Karpas-422 (cell line): Measurements from ENCODE around the gene ZNF579. TPM values are rescaled to one million over a fixed set of nuclear protein-coding genes. Genes with fewer than 3 reads are reported as not detected.

Experiments used
- DNase-seq: peaks from one replicate; pipeline ENCODE4 v3.0.0-alpha.2; 2015
- H2AFZ ChIP-seq: fragments of 200-600 bp; sonication (generic); 2 replicates; pipeline ENCODE4 v1.6.1; 2014; ENCODE audit warnings: antibody characterized with exemption, low read length, mixed read lengths
- H3K27ac ChIP-seq: fragments of 200-600 bp; sonication (generic); 2 replicates; pipeline ENCODE4 v1.5.1; 2014; ENCODE audit warnings: mild to moderate bottlenecking, low read length, moderate library complexity
- H3K27me3 ChIP-seq: fragments of 200-600 bp; sonication (generic); 2 replicates; pipeline ENCODE4 v1.6.1; 2014; ENCODE audit warnings: low read length, mixed read lengths
- H3K36me3 ChIP-seq: fragments of 200-600 bp; sonication (generic); 2 replicates; pipeline ENCODE4 v1.6.1; 2014; ENCODE audit warnings: low read length, mixed read lengths; ENCODE audit not compliant: insufficient read depth
- H3K4me1 ChIP-seq: fragments of 200-600 bp; sonication (generic); 2 replicates; pipeline ENCODE4 v1.6.1; 2014; ENCODE audit warnings: mild to moderate bottlenecking, low read length, mixed read lengths
- H3K4me2 ChIP-seq: fragments of 200-600 bp; sonication (generic); 2 replicates; pipeline ENCODE4 v1.6.1; 2014; ENCODE audit warnings: low read length, low read depth, mild to moderate bottlenecking; ENCODE audit not compliant: poor library complexity, severe bottlenecking
- H3K4me3 ChIP-seq: fragments of 200-600 bp; sonication (generic); 2 replicates; pipeline ENCODE4 v1.5.1; 2014; ENCODE audit warnings: mild to moderate bottlenecking, antibody characterized with exemption, low read length, mixed read lengths
- H3K79me2 ChIP-seq: fragments of 200-600 bp; sonication (generic); 2 replicates; pipeline ENCODE4 v1.6.1; 2014; ENCODE audit warnings: mild to moderate bottlenecking, low read length, mixed read lengths
- H3K9ac ChIP-seq: fragments of 200-600 bp; sonication (generic); 2 replicates; pipeline ENCODE4 v1.6.0; 2014; ENCODE audit warnings: low read length
- H3K9me2 ChIP-seq: fragments of 200-600 bp; sonication (generic), shearing (Covaris generic); replicated peaks from 2 replicates; pipeline ENCODE4 v1.6.0; 2014; ENCODE audit warnings: mild to moderate bottlenecking, low read length, moderate library complexity; ENCODE audit not compliant: insufficient read depth
- H3K9me3 ChIP-seq: fragments of 300-700, 200-600 bp; sonication (generic); 2 replicates; pipeline ENCODE4 v1.6.1; 2014; ENCODE audit warnings: low read length, mixed read lengths
- H4K20me1 ChIP-seq: fragments of 200-600 bp; sonication (generic); 2 replicates; pipeline ENCODE4 v1.6.1; 2014; ENCODE audit warnings: mild to moderate bottlenecking, antibody characterized with exemption, low read length, low read depth; ENCODE audit not compliant: insufficient read depth
- total RNA-seq: library from RNA; depleted of rRNA; stranded (reverse); fragments of >200 nt; shearing (Covaris generic); gene quantifications from 2 replicates; pipeline ENCODE4 v1.2.3, GENCODE V29; 2014; ENCODE audit warnings: low replicate concordance

ZNF579 gene
- total RNA-seq, 1 experiment from 2014 or later, result 5.0 TPM

DNA sequence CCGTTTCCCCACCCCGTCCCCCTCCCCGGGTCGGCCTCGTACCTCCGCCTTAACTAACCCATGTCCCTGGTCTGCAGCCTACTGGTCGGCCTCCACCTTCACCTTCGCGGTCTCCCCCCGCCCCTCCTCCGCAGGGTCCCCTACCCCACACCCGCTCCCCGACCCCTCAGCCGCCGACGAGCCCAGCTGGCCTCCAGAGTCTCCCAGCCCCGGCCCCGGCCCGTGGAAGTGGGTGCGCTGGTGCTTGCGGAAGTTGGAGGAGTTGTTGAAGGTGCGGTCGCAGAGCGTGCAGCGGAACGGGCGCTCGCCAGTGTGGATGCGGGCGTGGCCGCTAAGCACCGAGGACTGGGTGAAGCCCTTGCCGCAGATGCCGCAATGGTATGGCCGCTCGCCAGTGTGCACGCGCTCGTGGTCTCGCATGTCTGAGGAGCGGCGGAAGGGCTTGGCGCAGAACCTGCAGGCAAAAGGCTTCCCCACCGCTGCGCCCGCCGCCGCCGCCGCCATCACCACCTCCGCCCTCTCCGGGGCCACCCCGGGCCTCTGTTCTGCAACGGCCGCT is 41.1 kb upstream of the ZNF579 start:
- peaks cover 3% of the 10 kb centered on the region; the same call in 1 of the 2 replicates for H3K36me3 ChIP-seq
- no peak for DNase-seq
- no peak overlapping the region for H3K4me2 ChIP-seq

DNA sequence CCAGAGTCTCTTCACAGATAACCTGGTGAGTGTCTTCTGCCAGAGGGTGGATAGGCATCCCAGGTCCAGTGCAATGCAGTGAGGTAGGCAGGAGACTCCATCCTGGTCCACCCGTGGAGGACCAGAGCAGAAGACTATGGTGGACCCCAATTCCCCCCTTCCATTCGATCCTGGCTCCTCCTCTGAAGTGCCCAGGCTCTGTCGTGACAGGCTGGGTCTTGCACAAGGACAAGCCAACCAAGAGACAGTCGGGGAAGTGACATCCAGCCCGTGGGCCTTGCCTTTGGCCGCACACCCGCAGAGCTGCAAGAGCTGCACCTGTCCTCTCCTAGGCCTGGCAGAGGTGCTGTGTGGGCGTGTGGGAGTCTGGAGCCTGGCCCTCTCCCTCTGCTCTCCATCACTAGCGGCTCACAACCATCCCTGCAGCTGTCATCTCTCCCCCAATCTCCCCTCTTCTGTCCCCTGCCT is 40.6 kb upstream of the ZNF579 start:
- H3K36me3 ChIP-seq, result peaks cover 3% of the 10 kb centered on the region; the same call in 1 of the 2 replicates
- no peaks in the 10 kb centered on the region for H4K20me1 ChIP-seq
- no peak overlapping the region for H2AFZ ChIP-seq
- H3K9ac ChIP-seq, result no peak overlapping the region
- H3K4me3 ChIP-seq, result no peak overlapping the region
- H3K9me2 ChIP-seq, result no peaks in the 10 kb centered on the region
- H3K27ac ChIP-seq, result no peak overlapping the region
- H3K9me3 ChIP-seq, result no peaks in the 10 kb centered on the region
- H3K4me1 ChIP-seq, result peaks cover 20% of the 10 kb centered on the region
- peak; percentile 43 for DNase-seq
- H3K79me2 ChIP-seq, result no peaks in the 10 kb centered on the region
- H3K27me3 ChIP-seq, result no peaks in the 10 kb centered on the region
- no peak overlapping the region for H3K4me2 ChIP-seq

More for the DNA sequence above, 41.1 kb upstream of the ZNF579 start:
- H4K20me1 ChIP-seq, result no peaks in the 10 kb centered on the region
- no peak overlapping the region for H3K9ac ChIP-seq
- H3K9me2 ChIP-seq, result no peaks in the 10 kb centered on the region
- H3K4me3 ChIP-seq, result no peak overlapping the region
- H2AFZ ChIP-seq, result no peak overlapping the region
- no peaks in the 10 kb centered on the region for H3K79me2 ChIP-seq
- H3K27ac ChIP-seq, result no peak overlapping the region
- H3K9me3 ChIP-seq, result no peaks in the 10 kb centered on the region
- no peaks in the 10 kb centered on the region for H3K27me3 ChIP-seq
- peaks cover 20% of the 10 kb centered on the region for H3K4me1 ChIP-seq

GRCh38 chr19:55620410-55621204 is 40.0 kb upstream of the ZNF579 start:
- Histone ChIP-seq H2AFZ (no peak overlapping the region), H3K27ac (peak overlapping the region; percentile 15; the same call in 1 of the 2 replicates), H3K4me1 (peaks cover 20% of the 10 kb centered on the region)

GRCh38 chr19:55619286-55619685 is 38.6 kb upstream of the ZNF579 start:
- Histone ChIP-seq H3K9me3 (no peaks in the 10 kb centered on the region), H3K27ac (no peak overlapping the region), H4K20me1 (no peaks in the 10 kb centered on the region), H3K36me3 (peaks cover 3% of the 10 kb centered on the region; the same call in 1 of the 2 replicates), H3K9me2 (no peaks in the 10 kb centered on the region), H3K79me2 (no peaks in the 10 kb centered on the region), H3K27me3 (no peaks in the 10 kb centered on the region), H2AFZ (no peak overlapping the region), H3K9ac (no peak overlapping the region), H3K4me3 (no peak overlapping the region), H3K4me1 (peaks cover 13% of the 10 kb centered on the region), H3K4me2 (no peak overlapping the region)
- peak; percentile 40 for DNase-seq

More at GRCh38 chr19:55620410-55621204, 40.0 kb upstream of the ZNF579 start:
- peak; percentile 40 for DNase-seq
- H3K36me3 ChIP-seq, result peaks cover 3% of the 10 kb centered on the region; the same call in 1 of the 2 replicates
- no peaks in the 10 kb centered on the region for H3K9me2 ChIP-seq
- H4K20me1 ChIP-seq, result no peaks in the 10 kb centered on the region
- H3K4me3 ChIP-seq, result no peak overlapping the region
- H3K9ac ChIP-seq, result no peak overlapping the region
- H3K79me2 ChIP-seq, result no peaks in the 10 kb centered on the region
- H3K9me3 ChIP-seq, result no peaks in the 10 kb centered on the region
- no peaks in the 10 kb centered on the region for H3K27me3 ChIP-seq
- H3K4me2 ChIP-seq, result no peak overlapping the region

DNA sequence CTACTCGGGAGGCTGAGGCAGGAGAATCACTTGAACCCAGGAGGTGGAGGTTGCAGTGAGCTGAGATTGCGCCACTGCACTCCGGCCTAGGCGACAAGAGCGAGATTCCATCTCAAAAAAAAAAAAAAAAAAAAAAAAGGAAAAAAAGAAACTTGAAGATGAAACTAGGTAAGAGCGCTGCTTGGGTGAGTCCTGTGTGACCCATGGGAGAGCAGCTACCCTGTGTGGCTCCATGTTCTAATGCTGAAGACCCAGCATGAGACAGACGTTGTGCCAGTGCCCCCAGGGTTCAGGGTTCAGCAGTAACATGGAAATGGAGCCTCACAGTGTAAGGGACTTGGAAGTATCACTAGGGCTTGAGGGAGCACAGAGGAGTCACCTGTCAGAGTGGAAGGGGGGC is 37.8 kb upstream of the ZNF579 start:
- Histone ChIP-seq H3K4me2 (no peak overlapping the region), H3K27me3 (no peaks in the 10 kb centered on the region)
- peak; percentile 43 for DNase-seq

DNA sequence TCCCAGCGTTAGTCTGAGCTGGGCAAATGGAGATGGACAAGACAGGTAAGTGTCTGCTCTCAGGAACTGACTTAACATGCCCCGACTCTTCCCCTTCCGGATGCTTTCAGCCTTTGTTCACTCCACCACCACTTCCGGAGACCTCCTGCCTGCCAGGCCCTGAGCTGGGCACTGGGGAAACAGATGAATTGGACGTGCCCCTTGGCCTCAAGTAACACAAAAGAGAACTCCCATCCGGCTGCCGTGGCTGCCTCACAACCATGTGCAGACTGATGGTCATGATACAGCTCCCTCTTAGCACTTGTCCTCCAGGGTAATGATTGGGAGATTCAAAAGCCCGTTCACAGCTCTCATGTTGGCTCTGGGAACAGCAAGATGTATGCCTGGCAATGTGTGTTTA is 36.8 kb upstream of the ZNF579 start:
- Histone ChIP-seq H3K27me3 (no peaks in the 10 kb centered on the region), H3K79me2 (peaks cover 8% of the 10 kb centered on the region; the same call in 1 of the 2 replicates), H3K36me3 (peaks cover 3% of the 10 kb centered on the region; the same call in 1 of the 2 replicates), H3K9me3 (no peaks in the 10 kb centered on the region), H3K27ac (no peak overlapping the region), H3K4me2 (no peak overlapping the region), H3K4me3 (no peak overlapping the region), H4K20me1 (0 out of 2 replicates have a peak, but pooled peaks cover 4% of the 10 kb centered on the region), H3K4me1 (peaks cover 13% of the 10 kb centered on the region), H2AFZ (no peak overlapping the region), H3K9ac (no peak overlapping the region), H3K9me2 (no peaks in the 10 kb centered on the region)
- DNase-seq, result no peak

More for the DNA sequence above, 37.8 kb upstream of the ZNF579 start:
- Histone ChIP-seq H3K9me2 (no peaks in the 10 kb centered on the region), H3K27ac (no peak overlapping the region), H3K9ac (no peak overlapping the region), H3K4me3 (no peak overlapping the region), H3K79me2 (no peaks in the 10 kb centered on the region), H3K4me1 (peaks cover 13% of the 10 kb centered on the region), H4K20me1 (no peaks in the 10 kb centered on the region), H3K36me3 (peaks cover 3% of the 10 kb centered on the region; the same call in 1 of the 2 replicates), H2AFZ (no peak overlapping the region), H3K9me3 (no peaks in the 10 kb centered on the region)

GRCh38 chr19:55616395-55616875 is 35.8 kb upstream of the ZNF579 start:
- Histone ChIP-seq H3K36me3 (peaks cover 3% of the 10 kb centered on the region; the same call in 1 of the 2 replicates), H3K9me3 (no peaks in the 10 kb centered on the region), H3K4me1 (peaks cover 18% of the 10 kb centered on the region), H3K79me2 (peaks cover 17% of the 10 kb centered on the region), H3K4me2 (no peak overlapping the region), H3K4me3 (no peak overlapping the region), H4K20me1 (peaks cover 5% of the 10 kb centered on the region; the same call in 1 of the 2 replicates), H3K27me3 (no peaks in the 10 kb centered on the region), H3K27ac (no peak overlapping the region), H2AFZ (no peak overlapping the region), H3K9me2 (no peaks in the 10 kb centered on the region), H3K9ac (no peak overlapping the region)
- DNase-seq, result no peak
